IMR-90 (cell line): ENCODE data around the gene ERICH2. TPM values are rescaled to one million over a fixed set of nuclear protein-coding genes. Genes with fewer than 3 reads are reported as not detected.

ENCODE experiments used
- ATAC-seq: fragments of 200-7000 bp; cut with Tn5 transposase; 2 replicates; pipeline ENCODE4 v1.9.1; 2020; ENCODE audit warnings: low read depth, mild to moderate bottlenecking, moderate library complexity
- BruUV-seq: library from RNA; stranded (reverse); fragments of 400-500 nt; replicated peaks from 2 replicates; lab custom pipeline; 2021; lab: Mats Ljungman, UMichigan
- CTCF ChIA-PET: fragments of 300-600 bp; formaldehyde crosslinking; extraction: SDS; loops from one replicate; lab custom pipeline; 2021; ENCODE audit warnings: antibody characterized with exemption; lab: Yijun Ruan, JAX
- POLR2A ChIA-PET: fragments of 300-600 bp; sonication (Branson Sonifier 250); formaldehyde crosslinking; loops from one replicate; lab custom pipeline; 2022; ENCODE audit warnings: antibody characterized with exemption; ENCODE audit not compliant: unreplicated experiment; lab: Charles Lee
- DNase-seq: peaks from one replicate; pipeline ENCODE4 v3.0.0; 2013
- H2AFZ ChIP-seq: replicated peaks from 2 replicates; pipeline ENCODE3; 2013; ENCODE audit warnings: low read length, mild to moderate bottlenecking; ENCODE audit not compliant: poor library complexity
- H2AK5ac ChIP-seq: 2 replicates; pipeline ENCODE4 v1.6.1; 2013; ENCODE audit warnings: low read depth, low read length, inconsistent platforms
- H2AK9ac ChIP-seq: replicated peaks from 2 replicates; pipeline ENCODE3; 2013; ENCODE audit warnings: mild to moderate bottlenecking, low read depth, low read length, moderate library complexity; ENCODE audit not compliant: poor library complexity
- H2BK120ac ChIP-seq: 2 replicates; pipeline ENCODE4 v1.6.1; 2013; ENCODE audit warnings: low read depth, low read length, inconsistent platforms
- H2BK15ac ChIP-seq: 3 replicates; pipeline ENCODE4 v1.6.1; 2013; ENCODE audit warnings: low read depth, low read length, inconsistent platforms
- H2BK20ac ChIP-seq: 2 replicates; pipeline ENCODE4 v1.6.1; 2013; ENCODE audit warnings: low read depth, mild to moderate bottlenecking, inconsistent platforms, low read length, moderate library complexity
- H2BK5ac ChIP-seq: 2 replicates; pipeline ENCODE4 v1.6.1; 2013; ENCODE audit warnings: mild to moderate bottlenecking, low read depth, low read length, inconsistent platforms; ENCODE audit not compliant: poor library complexity, severe bottlenecking
- H3K14ac ChIP-seq: replicated peaks from 2 replicates; pipeline ENCODE4 v1.6.1; 2013; ENCODE audit warnings: low read depth, low read length, inconsistent platforms
- H3K18ac ChIP-seq: 2 replicates; pipeline ENCODE4 v1.6.1; 2013; ENCODE audit warnings: low read depth, low read length, control low read depth
- H3K23ac ChIP-seq: 2 replicates; pipeline ENCODE4 v1.6.1; 2013; ENCODE audit warnings: low read depth, low read length, inconsistent platforms
- H3K27ac ChIP-seq: 2 replicates; pipeline ENCODE4 v1.5.1; 2013; ENCODE audit warnings: mild to moderate bottlenecking, control low read depth, low read length; ENCODE audit not compliant: insufficient read depth
- H3K27me3 ChIP-seq: 2 replicates; pipeline ENCODE4 v1.6.1; 2013; ENCODE audit warnings: low read length; ENCODE audit not compliant: control insufficient read depth, insufficient read depth
- H3K36me3 ChIP-seq: 2 replicates; pipeline ENCODE4 v1.6.1; 2013; ENCODE audit warnings: low read length, mixed read lengths; ENCODE audit not compliant: control insufficient read depth, insufficient read depth
- H3K4ac ChIP-seq: 2 replicates; pipeline ENCODE4 v1.6.1; 2013; ENCODE audit warnings: low read depth, low read length, inconsistent platforms
- H3K4me1 ChIP-seq: 2 replicates; pipeline ENCODE4 v1.6.1; 2013; ENCODE audit warnings: low read length, mixed read lengths; ENCODE audit not compliant: control insufficient read depth, insufficient read depth
- H3K4me2 ChIP-seq: 2 replicates; pipeline ENCODE4 v1.6.1; 2013; ENCODE audit warnings: low read depth, mild to moderate bottlenecking, control low read depth, low read length, moderate library complexity
- H3K4me3 ChIP-seq: 2 replicates; pipeline ENCODE4 v1.5.1; 2013; ENCODE audit warnings: low read depth, mild to moderate bottlenecking, control low read depth, low read length, moderate library complexity; ENCODE audit not compliant: insufficient read depth
- H3K56ac ChIP-seq: 2 replicates; pipeline ENCODE4 v1.6.1; 2013; ENCODE audit warnings: low read length, inconsistent platforms; ENCODE audit not compliant: insufficient read depth; ENCODE audit errors: extremely low read depth
- H3K79me1 ChIP-seq, 2 experiments: 2 replicates each; pipeline ENCODE4 v1.6.1; 2013; ENCODE audit warnings: low read length in 2 of 2, inconsistent platforms in 1 of 2, low read depth in 1 of 2
- H3K9ac ChIP-seq: 2 replicates; pipeline ENCODE4 v1.6.1; 2013; ENCODE audit warnings: low read depth, low read length, control low read depth
- H3K9me1 ChIP-seq: 2 replicates; pipeline ENCODE4 v1.6.1; 2013; ENCODE audit warnings: low read length, inconsistent platforms; ENCODE audit not compliant: insufficient read depth
- H3K9me3 ChIP-seq: 2 replicates; pipeline ENCODE4 v1.6.1; 2013; ENCODE audit warnings: low read length; ENCODE audit not compliant: control insufficient read depth, insufficient read depth
- H4K20me1 ChIP-seq: 2 replicates; pipeline ENCODE4 v1.6.1; 2013; ENCODE audit warnings: low read length, inconsistent platforms; ENCODE audit not compliant: insufficient read depth
- H4K5ac ChIP-seq: 2 replicates; pipeline ENCODE4 v1.6.1; 2013; ENCODE audit warnings: mild to moderate bottlenecking, low read depth, low read length, control low read depth
- H4K8ac ChIP-seq, 2 experiments: 2 replicates each; pipeline ENCODE4 v1.6.1; 2013; ENCODE audit warnings: low read depth in 2 of 2, low read length in 2 of 2, control low read depth in 1 of 2, inconsistent platforms in 1 of 2
- H4K91ac ChIP-seq: 2 replicates; pipeline ENCODE4 v1.6.1; 2013; ENCODE audit warnings: low read depth, low read length, inconsistent platforms; ENCODE audit not compliant: insufficient read depth
- BHLHE40 ChIP-seq: fragments of 150-350 bp; IDR thresholded peaks from 2 replicates; pipeline ENCODE4 v1.6.1; 2016; ENCODE audit warnings: mild to moderate bottlenecking, low read depth, low read length
- CEBPB ChIP-seq: IDR thresholded peaks from 2 replicates; pipeline ENCODE4 v1.6.1; 2012; ENCODE audit warnings: low read depth, low read length, improper control_type of control experiment
- CHD1 ChIP-seq: IDR thresholded peaks from 2 replicates; pipeline ENCODE4 v1.6.1; 2012; ENCODE audit warnings: low read depth, low read length, improper control_type of control experiment
- FOS ChIP-seq: fragments of 150-350 bp; IDR thresholded peaks from 2 replicates; pipeline ENCODE4 v1.6.1; 2016; ENCODE audit warnings: low read depth, low read length
- MAFK ChIP-seq: IDR thresholded peaks from 2 replicates; pipeline ENCODE4 v1.6.1; 2012; ENCODE audit warnings: low read depth, low read length, improper control_type of control experiment
- MAZ ChIP-seq: IDR thresholded peaks from 2 replicates; pipeline ENCODE4 v1.6.1; 2012; ENCODE audit warnings: low read depth, mild to moderate bottlenecking, low read length, improper control_type of control experiment, moderate library complexity, borderline replicate concordance
- MXI1 ChIP-seq: IDR thresholded peaks from 2 replicates; pipeline ENCODE4 v1.6.1; 2012; ENCODE audit warnings: low read depth, mild to moderate bottlenecking, low read length, moderate library complexity, borderline replicate concordance
- NFE2L2 ChIP-seq: fragments of 150-350 bp; IDR thresholded peaks from 2 replicates; pipeline ENCODE4 v1.6.1; 2016; ENCODE audit warnings: low read depth, mild to moderate bottlenecking, low read length
- POLR2A ChIP-seq: IDR thresholded peaks from 2 replicates; pipeline ENCODE4 v1.6.1; 2012; ENCODE audit warnings: mild to moderate bottlenecking, low read depth, low read length
- RAD21 ChIP-seq: IDR thresholded peaks from 2 replicates; pipeline ENCODE4 v1.6.1; 2012; ENCODE audit warnings: low read length, improper control_type of control experiment
- RCOR1 ChIP-seq: IDR thresholded peaks from 2 replicates; pipeline ENCODE4 v1.6.1; 2012; ENCODE audit warnings: mild to moderate bottlenecking, low read length, improper control_type of control experiment; ENCODE audit not compliant: insufficient replicate concordance
- RFX5 ChIP-seq: IDR thresholded peaks from 2 replicates; pipeline ENCODE4 v1.8.0; 2012; ENCODE audit warnings: low read depth, mild to moderate bottlenecking, low read length, moderate library complexity
- SMC3 ChIP-seq: fragments of 150-350 bp; IDR thresholded peaks from 2 replicates; pipeline ENCODE4 v1.6.1; 2016; ENCODE audit warnings: low read depth, mild to moderate bottlenecking, antibody characterized with exemption, low read length, moderate library complexity
- WGBS, 2 experiments: methylation state at CpG; one replicate each; pipeline versions ENCODE4 v1.1.5 to v1.1.7; 2013; ENCODE audit warnings: missing lambda C conversion rate in 2 of 2; ENCODE audit not compliant: insufficient read length in 1 of 2; ENCODE audit errors: extremely low coverage in 2 of 2; 5-methylcytosine and 5-hydroxymethylcytosine counted together
- dilution Hi-C: fragments of 300-500 bp; cut with HindIII; formaldehyde crosslinking; loops from one replicate; pipeline ENCODE4 v1.14.3; 2018; ENCODE audit warnings: low sequenced_read_pairs; ENCODE audit not compliant: unreplicated experiment
- in situ Hi-C: fragments of 300-500 bp; cut with MboI; formaldehyde crosslinking; loops from 3 replicates; pipeline ENCODE4 v1.14.3; 2019; ENCODE audit warnings: low sequenced_read_pairs, inconsistent platforms, mixed read lengths
- intact Hi-C: fragments of 100-400 bp; cut with micrococcal nuclease; formaldehyde crosslinking; loops from 2 replicates; pipeline ENCODE4 v1.10.0; 2022
- polyA plus RNA-seq, 3 experiments: library from polyadenylated mRNA; depleted of rRNA; stranded (reverse); fragments of >200 nt; gene quantifications; 2 replicates each; pipeline ENCODE4 v1.2.3, GENCODE V29; 2012; ENCODE audit warnings: low replicate concordance in 1 of 3
- total RNA-seq: library from RNA; depleted of rRNA; stranded (reverse); fragments of >200 nt; gene quantifications from 2 replicates; pipeline ENCODE4 v1.2.3, GENCODE V29; 2012
- TF ChIP-seq, protein P1 (sequence below): conservative IDR thresholded peaks from 2 replicates; pipeline ENCODE4 v1.5.1; 2012; ENCODE audit warnings: mild to moderate bottlenecking, low read depth, low read length, improper control_type of control experiment
- TF ChIP-seq, protein P2 (sequence below): fragments of 150-350 bp; IDR thresholded peaks from 2 replicates; pipeline ENCODE4 v1.6.1; 2017; ENCODE audit warnings: mild to moderate bottlenecking, antibody characterized with exemption, low read length, low read depth

The ERICH2 gene
- total and polyA plus RNA-seq, 2 of the 4 experiments (the other 2 are of a cell fraction): not detected

DNA sequence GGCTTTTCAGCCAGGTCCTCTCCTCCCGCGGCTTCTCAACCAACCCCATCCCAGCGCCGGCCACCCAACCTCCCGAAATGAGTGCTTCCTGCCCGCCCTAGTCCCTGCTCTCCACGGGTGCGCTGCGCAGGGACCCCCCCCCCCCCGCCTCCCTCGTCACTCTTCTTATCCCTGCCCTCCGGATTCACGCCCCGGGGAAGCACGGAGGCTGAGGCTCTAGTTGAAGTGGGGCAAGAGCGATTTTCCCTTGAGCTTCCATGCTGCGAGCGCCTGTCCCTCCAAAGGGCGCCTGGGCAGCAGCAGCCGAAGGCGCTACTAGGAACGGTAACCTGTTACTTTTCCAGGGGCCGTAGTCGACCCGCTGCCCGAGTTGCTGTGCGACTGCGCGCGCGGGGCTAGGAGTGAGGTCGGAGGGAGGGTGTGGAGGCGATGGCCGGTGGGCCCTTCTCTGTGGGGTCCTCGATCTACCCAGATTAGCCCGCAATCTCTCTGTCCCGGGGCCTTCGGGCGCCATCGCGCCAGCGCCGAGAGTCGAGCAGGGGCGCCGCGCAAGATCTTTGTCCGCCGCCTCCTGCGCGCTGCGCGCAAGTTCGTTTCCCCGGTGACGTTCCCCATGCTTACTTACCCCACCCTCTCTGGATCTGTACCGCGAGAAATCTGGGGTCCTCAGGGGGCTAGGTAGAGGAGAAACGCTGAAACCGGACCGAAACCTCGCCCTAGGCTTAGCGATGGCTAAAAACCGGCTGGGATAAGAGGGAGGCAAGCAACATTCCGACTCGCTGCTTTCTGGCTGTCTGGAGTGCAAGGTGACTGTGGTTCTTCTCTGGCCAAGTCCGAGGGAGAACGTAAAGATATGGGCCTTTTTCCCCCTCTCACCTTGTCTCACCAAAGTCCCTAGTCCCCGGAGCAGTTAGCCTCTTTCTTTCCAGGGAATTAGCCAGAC is 47.2 kb downstream of the ERICH2 start:
- POLR2A ChIA-PET: no interaction called here
- dilution Hi-C loops: loop anchor here (25.0 kb wide), 1 partner anchor 405 kb away; no protein-coding TSS in a partner anchor
- TF ChIP-seq, protein P1, sequence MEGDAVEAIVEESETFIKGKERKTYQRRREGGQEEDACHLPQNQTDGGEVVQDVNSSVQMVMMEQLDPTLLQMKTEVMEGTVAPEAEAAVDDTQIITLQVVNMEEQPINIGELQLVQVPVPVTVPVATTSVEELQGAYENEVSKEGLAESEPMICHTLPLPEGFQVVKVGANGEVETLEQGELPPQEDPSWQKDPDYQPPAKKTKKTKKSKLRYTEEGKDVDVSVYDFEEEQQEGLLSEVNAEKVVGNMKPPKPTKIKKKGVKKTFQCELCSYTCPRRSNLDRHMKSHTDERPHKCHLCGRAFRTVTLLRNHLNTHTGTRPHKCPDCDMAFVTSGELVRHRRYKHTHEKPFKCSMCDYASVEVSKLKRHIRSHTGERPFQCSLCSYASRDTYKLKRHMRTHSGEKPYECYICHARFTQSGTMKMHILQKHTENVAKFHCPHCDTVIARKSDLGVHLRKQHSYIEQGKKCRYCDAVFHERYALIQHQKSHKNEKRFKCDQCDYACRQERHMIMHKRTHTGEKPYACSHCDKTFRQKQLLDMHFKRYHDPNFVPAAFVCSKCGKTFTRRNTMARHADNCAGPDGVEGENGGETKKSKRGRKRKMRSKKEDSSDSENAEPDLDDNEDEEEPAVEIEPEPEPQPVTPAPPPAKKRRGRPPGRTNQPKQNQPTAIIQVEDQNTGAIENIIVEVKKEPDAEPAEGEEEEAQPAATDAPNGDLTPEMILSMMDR: no peak
- no peak for TF ChIP-seq BHLHE40
- TF ChIP-seq NFE2L2: no peak
- TF ChIP-seq CEBPB: no peak
- TF ChIP-seq MXI1: no peak
- TF ChIP-seq MAFK: no peak
- TF ChIP-seq RAD21: no peak
- TF ChIP-seq POLR2A: no peak
- TF ChIP-seq MAZ: no peak
- TF ChIP-seq, protein P2, sequence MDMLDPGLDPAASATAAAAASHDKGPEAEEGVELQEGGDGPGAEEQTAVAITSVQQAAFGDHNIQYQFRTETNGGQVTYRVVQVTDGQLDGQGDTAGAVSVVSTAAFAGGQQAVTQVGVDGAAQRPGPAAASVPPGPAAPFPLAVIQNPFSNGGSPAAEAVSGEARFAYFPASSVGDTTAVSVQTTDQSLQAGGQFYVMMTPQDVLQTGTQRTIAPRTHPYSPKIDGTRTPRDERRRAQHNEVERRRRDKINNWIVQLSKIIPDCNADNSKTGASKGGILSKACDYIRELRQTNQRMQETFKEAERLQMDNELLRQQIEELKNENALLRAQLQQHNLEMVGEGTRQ: no peak
- TF ChIP-seq FOS: no peak
- no peak for TF ChIP-seq CHD1
- no peak for TF ChIP-seq RCOR1
- no peak for TF ChIP-seq SMC3
- no peak for TF ChIP-seq RFX5

More for the DNA sequence above, 47.2 kb downstream of the ERICH2 start:
- Histone ChIP-seq H3K79me1 (no peaks in the 10 kb centered on the region), H3K4me2 (peak overlapping the region; percentile 79), H4K5ac (no peak overlapping the region), H3K23ac (no peak overlapping the region), H4K8ac (no peak overlapping the region), H3K4me1 (peaks cover 1% of the 10 kb centered on the region; the same call in 1 of the 2 replicates), H3K9ac (no peak overlapping the region), H3K4ac (no peak overlapping the region), H3K9me3 (no peaks in the 10 kb centered on the region; the same call in 1 of the 2 replicates), H3K56ac (no peak overlapping the region), H4K20me1 (no peaks in the 10 kb centered on the region), H3K14ac (no peak overlapping the region), H2AFZ (peak overlapping the region; percentile 81), H2AK5ac (no peak overlapping the region), H2BK5ac (no peak overlapping the region), H3K27ac (no peak overlapping the region), H3K4me3 (peak overlapping the region; percentile 23), H3K27me3 (peaks cover 90% of the 10 kb centered on the region), H2AK9ac (no peak overlapping the region), H3K36me3 (no peaks in the 10 kb centered on the region), H2BK120ac (no peak overlapping the region), H4K91ac (no peak overlapping the region), H2BK15ac (no peak overlapping the region), H3K9me1 (no peaks in the 10 kb centered on the region), H2BK20ac (no peak overlapping the region), H3K18ac (no peak overlapping the region)
- intact Hi-C loops: loop anchor here (10.0 kb wide), 1 partner anchor 883 kb away; no protein-coding TSS in a partner anchor
- peak; percentile 24 for ATAC-seq
- WGBS, 2 experiments: 3% methylated on average over 12 of the region's 69 CpGs; no CpG with 5 or more reads in 1 of the 2 experiments
- DNase-seq: peak; percentile 5
- in situ Hi-C loops: loop anchor here (10.0 to 25.0 kb wide), 4 partner anchors 413 to 1380 kb away; no protein-coding TSS in a partner anchor
- BruUV-seq: no TSS peak
- CTCF ChIA-PET: interaction anchor here (0.7 to 1.2 kb wide), 2 partner anchors 433 to 440 kb away, joined by 3 to 4 read pairs; no protein-coding TSS in a partner anchor
